Dedifferentiated amniotic fluid mesenchymal stem cell (primary cell): ENCODE measurements around the gene L3MBTL2.

Experiments
- DNase-seq: peaks from one replicate; pipeline ENCODE4 v3.0.0-alpha.2; 2016; ENCODE audit errors: extremely low spot score

The L3MBTL2 gene

GRCh38 chr22:41273128-41273527 lies 68.0 kb downstream of the L3MBTL2 start:
- DNase-seq: no peak

DNA sequence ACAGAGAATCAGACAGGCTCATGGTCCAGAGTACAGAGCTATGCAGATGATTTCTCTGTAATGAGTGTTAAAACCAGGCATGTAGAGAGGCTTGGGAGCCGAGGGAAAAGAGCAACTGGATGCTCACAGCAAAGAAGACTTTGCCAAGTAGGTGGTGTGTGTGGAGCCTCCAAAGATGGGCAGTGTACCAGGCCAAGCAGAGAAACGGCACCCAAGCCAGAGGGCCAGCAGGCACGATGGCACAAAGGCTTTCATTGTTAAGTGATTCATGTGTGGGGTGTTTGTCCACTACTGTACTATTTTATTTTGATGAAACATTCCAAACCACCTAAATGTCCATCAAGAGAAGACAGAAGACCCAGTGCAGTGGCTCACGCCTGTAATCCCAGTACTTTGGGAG lies 69.7 kb downstream of the L3MBTL2 start:
- no peak for DNase-seq

- no peak for DNase-seq
These were observed 75.0 kb downstream of the L3MBTL2 start for GRCh38 chr22:41280065-41280464.

DNA sequence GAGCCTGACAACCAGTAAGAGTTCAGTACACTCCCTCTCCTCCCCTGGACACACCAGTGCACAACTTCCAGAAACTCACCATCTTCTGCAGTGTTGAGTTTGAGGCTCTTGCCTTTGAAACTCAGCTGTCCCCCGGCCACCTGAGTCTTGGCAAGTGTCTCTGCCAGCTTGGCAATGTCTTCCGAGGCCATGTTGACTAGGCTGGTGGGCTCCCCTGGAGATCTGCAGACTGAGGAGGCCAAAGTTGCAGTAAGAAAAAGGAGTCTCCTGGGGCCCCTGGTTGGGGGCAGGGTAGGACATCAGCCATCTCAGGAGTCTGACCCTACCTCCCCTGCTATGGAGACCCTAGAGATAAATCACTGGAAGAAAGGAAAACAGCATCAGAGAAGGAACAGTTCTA lies 75.7 kb downstream of the L3MBTL2 start:
- DNase-seq: no peak
